Bronchial epithelial cell (primary cell): Measurements from ENCODE around the gene S100A7. TPM values are rescaled to one million over a fixed set of nuclear protein-coding genes. Genes with fewer than 3 reads are reported as not detected.

Source experiments
- DNase-seq: peaks from one replicate; pipeline ENCODE4 v3.0.0-alpha.2; 2010; ENCODE audit warnings: low read depth
- FAIRE-seq: peaks from 2 replicates; lab custom pipeline; 2011; peaks lifted over from hg19 to GRCh38; lab: Jason Lieb, UNC
- H3K27me3 ChIP-seq: 2 replicates; pipeline ENCODE4 v1.5.1; 2011; ENCODE audit warnings: low read length; ENCODE audit not compliant: control insufficient read depth, insufficient read depth
- H3K36me3 ChIP-seq: 2 replicates; pipeline ENCODE4 v1.5.1; 2011; ENCODE audit warnings: low read length; ENCODE audit not compliant: control insufficient read depth, insufficient read depth
- H3K4me3 ChIP-seq: 2 replicates; pipeline ENCODE4 v1.5.1; 2011; ENCODE audit warnings: mild to moderate bottlenecking, low read depth, low read length, control low read depth
- total RNA-seq: library from RNA; depleted of rRNA; stranded (reverse); fragments of >200 nt; gene quantifications from 2 replicates; pipeline ENCODE4 v1.2.1, GENCODE V29; 2014
- TF ChIP-seq, protein P1 (sequence below): IDR thresholded peaks from 2 replicates; pipeline ENCODE4 v1.5.1; 2011; ENCODE audit warnings: mild to moderate bottlenecking, moderate library complexity, low read length, control low read depth, inconsistent platforms; ENCODE audit not compliant: insufficient read depth, severe bottlenecking

Gene S100A7
- total RNA-seq, 1 donor from 2014 or later = not detected

GRCh38 chr1:153506386-153506785 is 45.9 kb upstream of the S100A7 start:
- Histone ChIP-seq H3K36me3 (no peaks in the 10 kb centered on the region), H3K4me3 (no peak overlapping the region), H3K27me3 (no peaks in the 10 kb centered on the region)
- TF ChIP-seq, protein P1, sequence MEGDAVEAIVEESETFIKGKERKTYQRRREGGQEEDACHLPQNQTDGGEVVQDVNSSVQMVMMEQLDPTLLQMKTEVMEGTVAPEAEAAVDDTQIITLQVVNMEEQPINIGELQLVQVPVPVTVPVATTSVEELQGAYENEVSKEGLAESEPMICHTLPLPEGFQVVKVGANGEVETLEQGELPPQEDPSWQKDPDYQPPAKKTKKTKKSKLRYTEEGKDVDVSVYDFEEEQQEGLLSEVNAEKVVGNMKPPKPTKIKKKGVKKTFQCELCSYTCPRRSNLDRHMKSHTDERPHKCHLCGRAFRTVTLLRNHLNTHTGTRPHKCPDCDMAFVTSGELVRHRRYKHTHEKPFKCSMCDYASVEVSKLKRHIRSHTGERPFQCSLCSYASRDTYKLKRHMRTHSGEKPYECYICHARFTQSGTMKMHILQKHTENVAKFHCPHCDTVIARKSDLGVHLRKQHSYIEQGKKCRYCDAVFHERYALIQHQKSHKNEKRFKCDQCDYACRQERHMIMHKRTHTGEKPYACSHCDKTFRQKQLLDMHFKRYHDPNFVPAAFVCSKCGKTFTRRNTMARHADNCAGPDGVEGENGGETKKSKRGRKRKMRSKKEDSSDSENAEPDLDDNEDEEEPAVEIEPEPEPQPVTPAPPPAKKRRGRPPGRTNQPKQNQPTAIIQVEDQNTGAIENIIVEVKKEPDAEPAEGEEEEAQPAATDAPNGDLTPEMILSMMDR = no peak
- DNase-seq (no peak), FAIRE-seq (no peak)

GRCh38 chr1:153505576-153505975 is 45.1 kb upstream of the S100A7 start:
- Histone ChIP-seq H3K4me3 (no peak overlapping the region), H3K27me3 (no peaks in the 10 kb centered on the region), H3K36me3 (no peaks in the 10 kb centered on the region)
- TF ChIP-seq, protein P1 = no peak
- FAIRE-seq (no peak), DNase-seq (no peak)

DNA sequence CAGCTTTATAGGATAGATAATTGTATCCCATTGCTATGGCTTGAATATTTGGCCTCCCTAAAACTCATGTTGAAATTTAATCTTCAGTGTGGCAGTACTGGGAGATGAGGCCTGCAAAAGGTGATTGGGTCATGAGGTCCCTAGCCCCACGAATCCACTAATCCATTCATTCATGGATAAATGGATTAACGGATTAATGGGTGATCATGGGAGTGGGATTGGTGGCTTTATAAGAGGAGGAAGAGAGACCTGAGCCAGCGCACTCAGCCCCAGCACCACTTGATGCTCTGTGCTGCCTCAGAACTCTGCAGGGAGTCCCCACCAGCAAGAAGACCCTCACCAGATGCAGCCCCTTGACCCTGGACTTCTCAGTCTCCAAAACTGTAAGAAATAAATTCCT is 43.3 kb upstream of the S100A7 start:
- no peak for DNase-seq
- Histone ChIP-seq H3K36me3 (no peaks in the 10 kb centered on the region), H3K27me3 (no peaks in the 10 kb centered on the region), H3K4me3 (no peak overlapping the region)
- TF ChIP-seq, protein P1 = no peak
- no peak for FAIRE-seq

DNA sequence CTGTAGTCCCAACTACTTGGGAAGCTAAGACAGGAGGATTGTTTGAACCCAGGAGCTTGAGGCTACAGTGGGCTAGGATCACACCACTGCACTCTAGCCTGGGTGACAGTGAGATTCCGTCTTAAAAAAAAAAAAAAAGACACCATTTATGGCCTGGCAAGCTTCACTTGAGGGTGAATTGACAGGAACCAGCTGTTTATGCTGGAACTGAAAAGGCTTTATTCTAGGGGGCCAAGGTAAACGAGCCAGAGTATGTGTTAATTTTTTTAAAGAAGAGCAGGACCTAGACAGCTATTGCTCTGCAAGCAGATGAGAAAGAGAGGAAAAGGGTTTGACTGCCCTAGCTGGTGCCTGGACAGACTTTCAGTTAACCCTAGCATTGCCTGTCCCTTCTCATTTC is 38.3 kb upstream of the S100A7 start:
- no peak for FAIRE-seq
- TF ChIP-seq, protein P1 = no peak
- Histone ChIP-seq H3K4me3 (no peak overlapping the region), H3K36me3 (no peaks in the 10 kb centered on the region), H3K27me3 (no peaks in the 10 kb centered on the region)
- DNase-seq = no peak

DNA sequence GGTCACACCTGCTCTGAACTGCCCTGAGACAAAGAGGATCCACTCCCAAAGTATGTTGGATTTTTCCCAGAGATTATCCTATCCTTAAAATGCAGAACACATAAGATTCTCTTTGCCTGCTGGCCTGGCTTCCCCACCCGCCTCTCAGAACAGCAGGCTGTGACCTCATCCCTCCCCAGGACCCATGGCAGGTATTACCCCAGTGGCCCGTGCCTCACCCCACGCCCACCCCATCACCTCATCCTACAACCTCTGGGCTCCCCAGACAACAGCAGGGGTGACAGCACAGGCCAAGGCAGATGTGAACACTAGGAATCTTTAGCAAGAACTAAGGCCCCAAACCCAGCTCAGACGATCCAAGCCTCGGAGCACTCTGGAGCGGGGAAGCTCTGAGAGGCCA is 35.1 kb upstream of the S100A7 start:
- H3K27me3 ChIP-seq = no peaks in the 10 kb centered on the region
- TF ChIP-seq, protein P1 = no peak
- DNase-seq (no peak), FAIRE-seq (no peak)
- no peak overlapping the region for H3K4me3 ChIP-seq
- H3K36me3 ChIP-seq = no peaks in the 10 kb centered on the region

- TF ChIP-seq, protein P1 = peak; percentile 87
- peak; percentile 46 for DNase-seq
Observed at GRCh38 chr1:153494976-153495535, 34.6 kb upstream of the S100A7 start.

More at GRCh38 chr1:153494976-153495535, 34.6 kb upstream of the S100A7 start:
- Histone ChIP-seq H3K36me3 (no peaks in the 10 kb centered on the region), H3K27me3 (no peaks in the 10 kb centered on the region), H3K4me3 (no peak overlapping the region)
- no peak for FAIRE-seq
